ENCODE measurements around the gene THSD4. TPM values are rescaled to one million over a fixed set of nuclear protein-coding genes. Genes with fewer than 3 reads are reported as not detected.
A peak's percentile ranks its signal among the peaks of the same experiment; 100 is the strongest.
"Not testable (repeated sequence)": the region's sequence is repeated elsewhere in the genome, so short reads cannot be mapped to it uniquely, and the experiment has no call there.

The THSD4 gene
- total RNA-seq, 1 experiment from 2014 or later, result 0.29 TPM

DNA sequence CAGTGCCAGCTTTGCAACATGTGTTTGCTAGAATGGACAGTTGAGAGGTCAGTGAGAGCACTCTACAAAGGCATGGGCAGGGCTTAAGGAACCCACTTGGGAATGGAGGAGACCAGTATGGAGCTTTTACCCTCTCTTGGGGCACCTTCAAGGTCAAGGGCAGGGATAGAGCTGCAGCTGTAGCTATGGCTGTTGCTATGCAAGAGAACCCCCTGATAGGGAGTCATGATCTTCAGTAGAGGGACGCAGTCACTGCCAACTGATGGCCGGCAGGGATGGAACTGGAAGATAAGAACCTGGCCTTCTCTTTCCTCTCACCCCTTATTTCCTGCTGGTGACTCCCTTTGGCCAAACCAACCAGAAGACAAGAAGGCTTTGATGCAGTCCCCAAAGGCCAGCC, 40.3 kb downstream of the THSD4 start:
- TF ChIP-seq, protein P1, sequence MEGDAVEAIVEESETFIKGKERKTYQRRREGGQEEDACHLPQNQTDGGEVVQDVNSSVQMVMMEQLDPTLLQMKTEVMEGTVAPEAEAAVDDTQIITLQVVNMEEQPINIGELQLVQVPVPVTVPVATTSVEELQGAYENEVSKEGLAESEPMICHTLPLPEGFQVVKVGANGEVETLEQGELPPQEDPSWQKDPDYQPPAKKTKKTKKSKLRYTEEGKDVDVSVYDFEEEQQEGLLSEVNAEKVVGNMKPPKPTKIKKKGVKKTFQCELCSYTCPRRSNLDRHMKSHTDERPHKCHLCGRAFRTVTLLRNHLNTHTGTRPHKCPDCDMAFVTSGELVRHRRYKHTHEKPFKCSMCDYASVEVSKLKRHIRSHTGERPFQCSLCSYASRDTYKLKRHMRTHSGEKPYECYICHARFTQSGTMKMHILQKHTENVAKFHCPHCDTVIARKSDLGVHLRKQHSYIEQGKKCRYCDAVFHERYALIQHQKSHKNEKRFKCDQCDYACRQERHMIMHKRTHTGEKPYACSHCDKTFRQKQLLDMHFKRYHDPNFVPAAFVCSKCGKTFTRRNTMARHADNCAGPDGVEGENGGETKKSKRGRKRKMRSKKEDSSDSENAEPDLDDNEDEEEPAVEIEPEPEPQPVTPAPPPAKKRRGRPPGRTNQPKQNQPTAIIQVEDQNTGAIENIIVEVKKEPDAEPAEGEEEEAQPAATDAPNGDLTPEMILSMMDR (IDR thresholded peaks at IDR 0.05; ENCODE audit: insufficient read depth in 1 of 2, low read depth in 1 of 2, low read length in 1 of 2, severe bottlenecking in 1 of 2, unreplicated experiment in 1 of 2), result no peak
- H3K27me3 Mint-ChIP-seq (ENCODE audit: insufficient read depth, unreplicated experiment), result peaks cover 4% of the 10 kb centered on the region
- H3K27me3 ChIP-seq (replicated peaks; ENCODE audit: control insufficient read depth, insufficient read depth, low read length), result no peaks in the 10 kb centered on the region
- POLR2A ChIA-PET, result no interaction called here
- no peak overlapping the region for H3K27ac Mint-ChIP-seq (ENCODE audit: unreplicated experiment)
- H3K36me3 Mint-ChIP-seq (ENCODE audit: insufficient read depth, unreplicated experiment), result no peaks in the 10 kb centered on the region
- no peaks in the 10 kb centered on the region for H3K4me1 ChIP-seq
- intact Hi-C loops (cut with micrococcal nuclease; ENCODE audit: unreplicated experiment), result no loop called here
- DNase-seq, result no peak
- H3K36me3 ChIP-seq (ENCODE audit: control insufficient read depth, insufficient read depth, low read length), result no peaks in the 10 kb centered on the region
- no TSS peak for BruUV-seq (replicated peaks)
- CTCF ChIA-PET, result interaction anchor here (0.7 kb wide), 1 partner anchor 1414 kb away, joined by 3 read pairs; no protein-coding TSS in a partner anchor
- no peaks in the 10 kb centered on the region for H3K9me3 Mint-ChIP-seq (ENCODE audit: unreplicated experiment)
- H3K9me3 ChIP-seq, result no peaks in the 10 kb centered on the region
- no peak overlapping the region for H3K4me3 ChIP-seq (ENCODE audit: low read depth, low read length)
- no peaks in the 10 kb centered on the region for H3K4me1 Mint-ChIP-seq (ENCODE audit: low read depth, unreplicated experiment)
- no peak overlapping the region for H3K4me3 Mint-ChIP-seq (ENCODE audit: unreplicated experiment)

DNA sequence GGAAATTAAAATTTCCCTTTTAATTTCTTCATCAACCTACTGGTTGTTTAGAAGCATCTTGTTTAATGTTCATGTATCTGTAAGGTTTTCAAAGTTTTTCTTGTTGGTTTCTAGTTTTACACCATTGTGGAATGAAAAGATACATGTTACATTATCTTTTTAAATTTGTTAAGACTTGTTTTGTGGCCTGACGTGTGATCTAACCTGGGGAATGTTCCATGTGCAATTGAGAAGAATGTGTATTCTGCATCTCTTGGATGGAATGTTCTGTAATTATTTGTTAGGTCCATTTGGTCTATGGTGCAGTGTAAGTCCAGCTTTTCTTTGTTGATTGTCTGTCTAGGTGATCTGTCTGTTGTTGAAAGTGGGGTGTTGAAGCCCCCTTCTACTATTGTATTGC, 45.7 kb downstream of the THSD4 start:
- Histone ChIP-seq H3K36me3 (ENCODE audit: control insufficient read depth, insufficient read depth, low read length) (no peaks in the 10 kb centered on the region), H3K9me3 (no peaks in the 10 kb centered on the region), H3K4me1 (no peaks in the 10 kb centered on the region), H3K4me3 (ENCODE audit: low read depth, low read length) (no peak overlapping the region), H3K27me3 (replicated peaks; ENCODE audit: control insufficient read depth, insufficient read depth, low read length) (no peaks in the 10 kb centered on the region)
- no peak for DNase-seq
- no peak overlapping the region for H3K4me3 Mint-ChIP-seq (ENCODE audit: unreplicated experiment)
- H3K9me3 Mint-ChIP-seq (ENCODE audit: unreplicated experiment), result no peaks in the 10 kb centered on the region
- BruUV-seq (replicated peaks), result no TSS peak
- TF ChIP-seq, protein P1 (IDR thresholded peaks at IDR 0.05; ENCODE audit: insufficient read depth in 1 of 2, low read depth in 1 of 2, low read length in 1 of 2, severe bottlenecking in 1 of 2, unreplicated experiment in 1 of 2), result no peak
- ChIA-PET POLR2A (no interaction called here), CTCF (no interaction called here)
- no peaks in the 10 kb centered on the region for H3K36me3 Mint-ChIP-seq (ENCODE audit: insufficient read depth, unreplicated experiment)
- H3K4me1 Mint-ChIP-seq (ENCODE audit: low read depth, unreplicated experiment), result no peaks in the 10 kb centered on the region
- H3K27ac Mint-ChIP-seq (ENCODE audit: unreplicated experiment), result no peak overlapping the region
- intact Hi-C loops (cut with micrococcal nuclease; ENCODE audit: unreplicated experiment), result no loop called here
- peaks cover 9% of the 10 kb centered on the region for H3K27me3 Mint-ChIP-seq (ENCODE audit: insufficient read depth, unreplicated experiment)

DNA sequence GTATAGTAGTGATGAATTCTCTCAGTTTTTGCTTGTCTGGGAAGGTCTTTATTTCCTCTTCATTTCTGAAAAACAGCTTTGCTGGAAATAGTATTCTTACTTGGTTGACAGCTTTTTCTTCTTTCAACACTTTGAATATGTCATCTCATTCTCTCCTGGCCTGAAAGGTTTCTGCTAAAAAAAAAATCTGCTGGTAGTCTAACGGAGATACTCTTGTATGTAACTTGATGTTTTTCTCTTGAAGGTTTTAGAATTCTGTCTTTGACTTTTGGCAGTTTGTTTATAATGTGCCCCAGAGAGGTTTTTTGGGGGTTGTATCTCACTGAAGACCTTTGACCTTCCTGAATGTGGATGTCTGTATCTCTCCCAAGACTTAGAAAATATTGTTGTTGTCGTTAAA, 47.0 kb downstream of the THSD4 start:
- intact Hi-C loops (cut with micrococcal nuclease; ENCODE audit: unreplicated experiment), result no loop called here
- Histone ChIP-seq H3K27me3 (replicated peaks; ENCODE audit: control insufficient read depth, insufficient read depth, low read length) (no peaks in the 10 kb centered on the region), H3K36me3 (ENCODE audit: control insufficient read depth, insufficient read depth, low read length) (no peaks in the 10 kb centered on the region), H3K9me3 (no peaks in the 10 kb centered on the region), H3K4me3 (ENCODE audit: low read depth, low read length) (no peak overlapping the region), H3K4me1 (no peaks in the 10 kb centered on the region)
- Mint-ChIP-seq H3K4me3 (ENCODE audit: unreplicated experiment) (no peak overlapping the region), H3K4me1 (ENCODE audit: low read depth, unreplicated experiment) (no peaks in the 10 kb centered on the region), H3K27me3 (ENCODE audit: insufficient read depth, unreplicated experiment) (peaks cover 9% of the 10 kb centered on the region), H3K36me3 (ENCODE audit: insufficient read depth, unreplicated experiment) (no peaks in the 10 kb centered on the region), H3K27ac (ENCODE audit: unreplicated experiment) (no peak overlapping the region), H3K9me3 (ENCODE audit: unreplicated experiment) (no peaks in the 10 kb centered on the region)
- no TSS peak for BruUV-seq (replicated peaks)
- ChIA-PET CTCF (no interaction called here), POLR2A (no interaction called here)
- TF ChIP-seq, protein P1 (IDR thresholded peaks at IDR 0.05; ENCODE audit: insufficient read depth in 1 of 2, low read depth in 1 of 2, low read length in 1 of 2, severe bottlenecking in 1 of 2, unreplicated experiment in 1 of 2), result no peak
- DNase-seq, result no peak

DNA sequence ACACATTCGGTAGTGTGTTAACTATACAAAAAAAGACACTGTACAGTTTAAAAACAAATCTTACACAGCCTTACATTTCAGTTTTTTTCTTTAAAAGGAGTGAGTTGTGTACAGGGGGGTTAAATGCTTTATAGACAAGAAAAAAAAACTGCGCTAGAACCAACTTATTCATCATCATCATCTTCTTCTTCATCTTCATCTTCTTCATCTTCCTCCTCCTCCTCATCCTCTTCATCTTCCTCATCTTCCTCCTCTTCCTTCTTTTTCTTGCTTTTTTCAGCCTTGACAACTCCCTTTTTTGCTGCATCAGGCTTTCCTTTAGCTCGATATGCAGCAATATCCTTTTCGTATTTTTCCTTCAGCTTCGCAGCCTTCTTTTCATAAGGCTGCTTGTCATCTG, 49.3 kb downstream of the THSD4 start:
- intact Hi-C loops (cut with micrococcal nuclease; ENCODE audit: unreplicated experiment); H3K4me3 ChIP-seq (ENCODE audit: low read depth, low read length): not testable (repeated sequence)

More for the DNA sequence above, 49.3 kb downstream of the THSD4 start:
- CTCF ChIA-PET; H3K27me3 ChIP-seq (replicated peaks; ENCODE audit: control insufficient read depth, insufficient read depth, low read length); H3K9me3 ChIP-seq; H3K4me1 Mint-ChIP-seq (ENCODE audit: low read depth, unreplicated experiment); H3K36me3 Mint-ChIP-seq (ENCODE audit: insufficient read depth, unreplicated experiment); H3K4me1 ChIP-seq; DNase-seq; POLR2A ChIA-PET; H3K9me3 Mint-ChIP-seq (ENCODE audit: unreplicated experiment); H3K4me3 Mint-ChIP-seq (ENCODE audit: unreplicated experiment); H3K27ac Mint-ChIP-seq (ENCODE audit: unreplicated experiment); H3K36me3 ChIP-seq (ENCODE audit: control insufficient read depth, insufficient read depth, low read length): not testable (repeated sequence)
- TSS peak; percentile 100 for BruUV-seq (replicated peaks)
- peaks cover 12% of the 10 kb centered on the region for H3K27me3 Mint-ChIP-seq (ENCODE audit: insufficient read depth, unreplicated experiment)
